Mammary epithelial cell (primary cell): ENCODE data around the gene ARG2.

ENCODE experiments used
- CTCF ChIP-seq, 2 donors: IDR thresholded peaks in 1 of 2; conservative IDR thresholded peaks in 1 of 2; 2 replicates each; pipeline ENCODE4 v1.5.1; 2011 to 2012; ENCODE audit warnings: inconsistent platforms in 2 of 2, low read length in 2 of 2, mild to moderate bottlenecking in 2 of 2, control low read depth in 1 of 2, low read depth in 1 of 2; ENCODE audit not compliant: insufficient read depth in 1 of 2; ENCODE audit errors: extremely low read depth in 1 of 2
- EZH2 ChIP-seq: IDR thresholded peaks from 2 replicates; pipeline ENCODE4 v1.6.1; 2012; ENCODE audit warnings: low read length, inconsistent platforms, borderline replicate concordance

- TF ChIP-seq CTCF (conservative IDR thresholded peaks at IDR 0.05 in 1 of 2, IDR thresholded peaks at IDR 0.05 in 1 of 2; ENCODE audit: extremely low read depth in 1 of 2, insufficient read depth in 1 of 2, low read depth in 1 of 2, low read length in 2 of 2) = no peak
- TF ChIP-seq EZH2 = no peak
Observed at GRCh38 chr14:67636361-67636919, 16.7 kb downstream of the ARG2 start.
